DND-41 (cell line): ENCODE measurements around the gene PRLH.

ENCODE experiments used
- ATAC-seq: fragments of 200-7000 bp; cut with Tn5 transposase; 3 replicates; pipeline ENCODE4 v1.9.1; 2021; ENCODE audit warnings: low read depth; ENCODE audit not compliant: insufficient read depth
- DNase-seq: peaks from one replicate; pipeline ENCODE4 v3.0.0-alpha.2; 2020
- H2AFZ ChIP-seq: 2 replicates; pipeline ENCODE4 v1.6.0; 2012; ENCODE audit warnings: low read depth, low read length
- H3K27ac ChIP-seq: 2 replicates; pipeline ENCODE4 v1.5.1; 2012; ENCODE audit warnings: low read length, inconsistent platforms
- H3K27me3 ChIP-seq: fragments of 200-600 bp; sonication (generic); 2 replicates; pipeline ENCODE4 v1.6.0; 2012; ENCODE audit warnings: low read length, mild to moderate bottlenecking, inconsistent platforms; ENCODE audit not compliant: insufficient read depth, poor library complexity
- H3K36me3 ChIP-seq: 2 replicates; pipeline ENCODE4 v1.5.1; 2012; ENCODE audit warnings: low read length, inconsistent platforms; ENCODE audit not compliant: insufficient read depth
- H3K4me1 ChIP-seq: 2 replicates; pipeline ENCODE4 v1.5.1; 2012; ENCODE audit warnings: mild to moderate bottlenecking, low read length; ENCODE audit not compliant: insufficient read depth
- H3K4me2 ChIP-seq: 2 replicates; pipeline ENCODE4 v1.6.0; 2012; ENCODE audit warnings: mild to moderate bottlenecking, moderate library complexity, low read length, inconsistent platforms; ENCODE audit not compliant: insufficient read depth
- H3K4me3 ChIP-seq, 2 experiments: fragments of 200-600 bp in 1 of 2; shearing (Covaris generic) in 1 of 2; 2 replicates each; pipeline ENCODE4 v1.5.1; 2012 to 2016; ENCODE audit warnings: inconsistent platforms in 2 of 2, low read length in 2 of 2, mild to moderate bottlenecking in 2 of 2, low read depth in 1 of 2, moderate library complexity in 1 of 2
- H3K79me2 ChIP-seq: 2 replicates; pipeline ENCODE4 v1.6.0; 2012; ENCODE audit warnings: low read length, inconsistent platforms; ENCODE audit not compliant: insufficient read depth
- H3K9ac ChIP-seq: 2 replicates; pipeline ENCODE4 v1.6.0; 2012; ENCODE audit warnings: low read depth, mild to moderate bottlenecking, inconsistent platforms, low read length, moderate library complexity
- H3K9me3 ChIP-seq: 2 replicates; pipeline ENCODE4 v1.5.1; 2012; ENCODE audit warnings: low read length, moderate library complexity, mild to moderate bottlenecking, inconsistent platforms; ENCODE audit not compliant: insufficient read depth, severe bottlenecking
- H4K20me1 ChIP-seq: 2 replicates; pipeline ENCODE4 v1.6.0; 2012; ENCODE audit warnings: low read length; ENCODE audit not compliant: insufficient read depth
- CTCF ChIP-seq: IDR thresholded peaks from 2 replicates; pipeline ENCODE4 v1.5.1; 2012; ENCODE audit warnings: borderline replicate concordance, low read length, moderate library complexity, mild to moderate bottlenecking; ENCODE audit not compliant: poor library complexity, severe bottlenecking; ENCODE audit errors: extremely low read depth
- EZH2 ChIP-seq: IDR thresholded peaks from 3 replicates; pipeline ENCODE4 v1.6.1; 2012; ENCODE audit warnings: borderline replicate concordance, low read depth, mild to moderate bottlenecking, moderate library complexity, low read length, inconsistent platforms; ENCODE audit not compliant: severe bottlenecking

The PRLH gene

GRCh38 chr2:237566401-237567235 lies at the start of gene PRLH:
Gene PRLH, plus strand, starts transcription at chr2:237566574. Its CDS starts 0 bp downstream, at chr2:237566574.
- no peak for TF ChIP-seq EZH2
- no peak for TF ChIP-seq CTCF
- no peak for DNase-seq
- no peak for ATAC-seq
- Histone ChIP-seq H3K27ac (no peak within 1 kb of the TSS), H3K4me3 (no peak within 1 kb of the TSS), H3K9ac (no peak within 1 kb of the TSS), H4K20me1 (no peaks in the 10 kb centered on the region), H3K36me3 (no peaks in the 10 kb centered on the region), H3K27me3 (no peaks in the 10 kb centered on the region), H3K4me1 (no peaks in the 10 kb centered on the region), H3K9me3 (no peaks in the 10 kb centered on the region), H2AFZ (no peak within 1 kb of the TSS), H3K4me2 (no peak within 1 kb of the TSS), H3K79me2 (no peaks in the 10 kb centered on the region)

GRCh38 chr2:237517163-237517562 lies 49.2 kb upstream of the PRLH start:
- no peak overlapping the region for H3K4me2 ChIP-seq
- H3K36me3 ChIP-seq, result no peaks in the 10 kb centered on the region
- H3K4me3 ChIP-seq, result no peak overlapping the region
- no peaks in the 10 kb centered on the region for H3K4me1 ChIP-seq
- no peak for TF ChIP-seq CTCF
- no peak for TF ChIP-seq EZH2
- H3K27ac ChIP-seq, result no peak overlapping the region
- no peaks in the 10 kb centered on the region for H3K79me2 ChIP-seq
- no peaks in the 10 kb centered on the region; the same call in 1 of the 2 replicates for H4K20me1 ChIP-seq
- DNase-seq (no peak), ATAC-seq (no peak)
- H3K9ac ChIP-seq, result no peak overlapping the region
- H3K27me3 ChIP-seq, result no peaks in the 10 kb centered on the region
- no peaks in the 10 kb centered on the region for H3K9me3 ChIP-seq
- H2AFZ ChIP-seq, result no peak overlapping the region

- Histone ChIP-seq H3K36me3 (no peaks in the 10 kb centered on the region), H3K4me2 (no peak overlapping the region), H3K4me3 (no peak overlapping the region), H3K79me2 (no peaks in the 10 kb centered on the region), H3K4me1 (no peaks in the 10 kb centered on the region), H2AFZ (no peak overlapping the region), H4K20me1 (no peaks in the 10 kb centered on the region; the same call in 1 of the 2 replicates), H3K27me3 (no peaks in the 10 kb centered on the region), H3K9me3 (no peaks in the 10 kb centered on the region), H3K9ac (no peak overlapping the region), H3K27ac (no peak overlapping the region)
- TF ChIP-seq CTCF (no peak), EZH2 (no peak)
- DNase-seq (no peak), ATAC-seq (no peak)
Observed at GRCh38 chr2:237517990-237518389, 48.4 kb upstream of the PRLH start.
